ENCODE measurements around the gene LRRC23. TPM values are rescaled to one million over a fixed set of nuclear protein-coding genes. Genes with fewer than 3 reads are reported as not detected.
A peak's percentile ranks its signal among the peaks of the same experiment; 100 is the strongest.
"Not testable (repeated sequence)": the region's sequence is repeated elsewhere in the genome, so short reads cannot be mapped to it uniquely, and the experiment has no call there.

Gene LRRC23
- total and polyA plus RNA-seq, 12 donors: 6.9 to 29.0 (median 13.1) TPM

- 94 to 98% (median 96%) methylated on average over 5 of the region's 5 CpGs for WGBS, 4 donors
Observed at GRCh38 chr12:6883252-6883651, 21.4 kb upstream of the LRRC23 start.

GRCh38 chr12:6883683-6884082, 20.9 kb upstream of the LRRC23 start:
- Histone ChIP-seq H3K27me3 (no peaks in the 10 kb centered on the region), H3K9me3 (replicated peaks in 1 of 3) (no peaks in the 10 kb centered on the region), H3K36me3 (replicated peaks in 1 of 2) (peaks cover 0 to 5% of the 10 kb centered on the region in 2 donors), H3K4me3 (no peak overlapping the region), H3K4me1 (replicated peaks in 1 of 2) (no peaks in the 10 kb centered on the region), H3K27ac (no peak overlapping the region)
- TF ChIP-seq, protein P1, sequence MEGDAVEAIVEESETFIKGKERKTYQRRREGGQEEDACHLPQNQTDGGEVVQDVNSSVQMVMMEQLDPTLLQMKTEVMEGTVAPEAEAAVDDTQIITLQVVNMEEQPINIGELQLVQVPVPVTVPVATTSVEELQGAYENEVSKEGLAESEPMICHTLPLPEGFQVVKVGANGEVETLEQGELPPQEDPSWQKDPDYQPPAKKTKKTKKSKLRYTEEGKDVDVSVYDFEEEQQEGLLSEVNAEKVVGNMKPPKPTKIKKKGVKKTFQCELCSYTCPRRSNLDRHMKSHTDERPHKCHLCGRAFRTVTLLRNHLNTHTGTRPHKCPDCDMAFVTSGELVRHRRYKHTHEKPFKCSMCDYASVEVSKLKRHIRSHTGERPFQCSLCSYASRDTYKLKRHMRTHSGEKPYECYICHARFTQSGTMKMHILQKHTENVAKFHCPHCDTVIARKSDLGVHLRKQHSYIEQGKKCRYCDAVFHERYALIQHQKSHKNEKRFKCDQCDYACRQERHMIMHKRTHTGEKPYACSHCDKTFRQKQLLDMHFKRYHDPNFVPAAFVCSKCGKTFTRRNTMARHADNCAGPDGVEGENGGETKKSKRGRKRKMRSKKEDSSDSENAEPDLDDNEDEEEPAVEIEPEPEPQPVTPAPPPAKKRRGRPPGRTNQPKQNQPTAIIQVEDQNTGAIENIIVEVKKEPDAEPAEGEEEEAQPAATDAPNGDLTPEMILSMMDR (IDR thresholded peaks at IDR 0.05): no peak
- no peak for TF ChIP-seq POLR2A (IDR thresholded peaks at IDR 0.05)
- no peak for DNase-seq
- 93 to 97% (median 96%) methylated on average over 8 to 11 of the region's 11 CpGs for WGBS, 4 donors
- intact Hi-C loops (cut with DNase I): no loop called here

More at GRCh38 chr12:6883252-6883651, 21.4 kb upstream of the LRRC23 start:
- intact Hi-C loops (cut with DNase I): no loop called here
- H3K4me3 ChIP-seq: no peak overlapping the region
- no peak overlapping the region for H3K27ac ChIP-seq
- no peaks in the 10 kb centered on the region for H3K4me1 ChIP-seq (replicated peaks in 1 of 2)
- no peaks in the 10 kb centered on the region for H3K9me3 ChIP-seq (replicated peaks in 1 of 3)
- no peak for DNase-seq
- H3K27me3 ChIP-seq: no peaks in the 10 kb centered on the region
- no peak for TF ChIP-seq POLR2A (IDR thresholded peaks at IDR 0.05)
- TF ChIP-seq, protein P1 (IDR thresholded peaks at IDR 0.05): no peak
- H3K36me3 ChIP-seq (replicated peaks in 1 of 2): peaks cover 0 to 5% of the 10 kb centered on the region in 2 donors

DNA sequence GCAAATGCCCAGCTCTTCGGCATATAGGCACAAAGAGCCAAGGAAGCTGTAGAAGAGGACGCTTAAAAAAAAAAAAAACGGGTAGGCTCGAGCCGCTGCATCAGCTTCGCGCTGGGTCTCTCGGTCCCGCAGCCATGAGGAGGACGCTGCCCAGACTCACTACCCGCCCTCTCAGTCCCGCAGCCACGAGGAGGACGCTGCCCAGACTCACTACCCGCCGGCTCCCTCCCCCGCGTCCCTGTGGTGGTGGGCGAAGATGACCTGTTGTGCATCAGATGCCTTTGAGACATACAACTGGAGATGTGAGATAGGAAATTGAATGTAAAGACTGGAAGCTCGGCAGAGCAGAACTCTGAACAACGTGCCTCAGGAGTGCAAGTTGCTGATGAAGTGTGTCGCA, 20.1 kb upstream of the LRRC23 start:
- Histone ChIP-seq H3K27ac (no peak overlapping the region), H3K27me3 (no peaks in the 10 kb centered on the region), H3K4me1 (replicated peaks in 1 of 2) (no peaks in the 10 kb centered on the region), H3K4me3 (no peak overlapping the region), H3K9me3 (replicated peaks in 1 of 3) (no peaks in the 10 kb centered on the region), H3K36me3 (replicated peaks in 1 of 2) (peaks cover 0 to 5% of the 10 kb centered on the region in 2 donors)
- 78 to 84% (median 80%) methylated on average over 22 of the region's 22 CpGs for WGBS, 4 donors
- intact Hi-C loops (cut with DNase I): no loop called here
- no peak for DNase-seq
- TF ChIP-seq, protein P1 (IDR thresholded peaks at IDR 0.05): no peak
- TF ChIP-seq POLR2A (IDR thresholded peaks at IDR 0.05): no peak

GRCh38 chr12:6886206-6886999, 18.2 kb upstream of the LRRC23 start:
- H3K27me3 ChIP-seq; DNase-seq; H3K36me3 ChIP-seq (replicated peaks in 1 of 2); H3K4me3 ChIP-seq; H3K27ac ChIP-seq; intact Hi-C loops (cut with DNase I); H3K4me1 ChIP-seq (replicated peaks in 1 of 2); H3K9me3 ChIP-seq (replicated peaks in 1 of 3): not testable (repeated sequence)
- WGBS, 4 donors: 77 to 85% (median 80%) methylated on average over 10 to 12 of the region's 15 CpGs

GRCh38 chr12:6887460-6887859, 17.2 kb upstream of the LRRC23 start:
- intact Hi-C loops (cut with DNase I): no loop called here
- Histone ChIP-seq H3K9me3 (replicated peaks in 1 of 3) (no peaks in the 10 kb centered on the region), H3K27me3 (no peaks in the 10 kb centered on the region), H3K27ac (no peak overlapping the region), H3K36me3 (replicated peaks in 1 of 2) (peaks cover 0 to 5% of the 10 kb centered on the region in 2 donors), H3K4me3 (no peak overlapping the region), H3K4me1 (replicated peaks in 1 of 2) (peaks cover 5 to 16% of the 10 kb centered on the region in 2 donors)
- peak in 1 of 7 donors; percentile 12 for DNase-seq
- TF ChIP-seq POLR2A (IDR thresholded peaks at IDR 0.05): no peak
- TF ChIP-seq, protein P1 (IDR thresholded peaks at IDR 0.05): no peak
- 75 to 86% (median 81%) methylated on average over 8 of the region's 8 CpGs for WGBS, 4 donors

Measured in adrenal gland (tissue), 12 donors.